Activated CD8-positive, alpha-beta memory T cell treated with anti-CD3 and anti-CD28 coated beads, Interleukin-2, amount 50 U/mL, for 4 hours (primary cell): Measurements from ENCODE around the gene LYRM1.
"Not testable (repeated sequence)": the region's sequence is repeated elsewhere in the genome, so short reads cannot be mapped to it uniquely, and the experiment has no call there.

Experiments used
- DNase-seq: peaks from one replicate; pipeline ENCODE4 v3.0.0-alpha.2; 2020

Gene LYRM1

GRCh38 chr16:20903899-20904506 lies 3.4 kb downstream of the LYRM1 start:
- DNase-seq = no peak

- no peak for DNase-seq
Measured at GRCh38 chr16:20904507-20905081, 4.0 kb downstream of the LYRM1 start.

- DNase-seq = no peak
Measured at GRCh38 chr16:20905576-20905975, 5.0 kb downstream of the LYRM1 start.

GRCh38 chr16:20906341-20907255 lies 6.0 kb downstream of the LYRM1 start:
- no peak for DNase-seq

GRCh38 chr16:20910781-20911321 lies 10.3 kb downstream of the LYRM1 start:
- no peak for DNase-seq

GRCh38 chr16:20911361-20911760 lies 10.8 kb downstream of the LYRM1 start:
- no peak for DNase-seq

- no peak for DNase-seq
Measured at GRCh38 chr16:20916289-20916688, 15.7 kb downstream of the LYRM1 start.

- no peak for DNase-seq
Measured at GRCh38 chr16:20916942-20917341, 16.4 kb downstream of the LYRM1 start.

GRCh38 chr16:20918486-20919239 lies 18.1 kb downstream of the LYRM1 start:
- no peak for DNase-seq

- no peak for DNase-seq
Measured at GRCh38 chr16:20920091-20920490, 19.5 kb downstream of the LYRM1 start.

- DNase-seq = no peak
Measured at GRCh38 chr16:20920799-20921198, 20.2 kb downstream of the LYRM1 start.

- no peak for DNase-seq
Measured at GRCh38 chr16:20923876-20924275, 23.3 kb downstream of the LYRM1 start.

GRCh38 chr16:20925751-20926150 lies 25.2 kb downstream of the LYRM1 start:
- no peak for DNase-seq

- no peak for DNase-seq
Measured at GRCh38 chr16:20928774-20929411, 28.3 kb downstream of the LYRM1 start.

GRCh38 chr16:20929676-20930364 lies 29.2 kb downstream of the LYRM1 start:
- DNase-seq = not testable (repeated sequence)

- no peak for DNase-seq
Measured at GRCh38 chr16:20930365-20930690, 29.8 kb downstream of the LYRM1 start.

- no peak for DNase-seq
Measured at GRCh38 chr16:20931066-20931600, 30.6 kb downstream of the LYRM1 start.

- no peak for DNase-seq
Measured at GRCh38 chr16:20933589-20933988, 33.0 kb downstream of the LYRM1 start.

- no peak for DNase-seq
Measured at GRCh38 chr16:20937736-20938135, 37.2 kb downstream of the LYRM1 start.

GRCh38 chr16:20938426-20938825 lies 37.9 kb downstream of the LYRM1 start:
- DNase-seq = no peak

GRCh38 chr16:20939611-20940010 lies 39.0 kb downstream of the LYRM1 start:
- DNase-seq = no peak
